ENCODE data around the gene CNTN3. TPM values are rescaled to one million over a fixed set of nuclear protein-coding genes. Genes with fewer than 3 reads are reported as not detected.

CNTN3 gene
- total RNA-seq, 1 experiment from 2014 or later = 2.8 TPM

DNA sequence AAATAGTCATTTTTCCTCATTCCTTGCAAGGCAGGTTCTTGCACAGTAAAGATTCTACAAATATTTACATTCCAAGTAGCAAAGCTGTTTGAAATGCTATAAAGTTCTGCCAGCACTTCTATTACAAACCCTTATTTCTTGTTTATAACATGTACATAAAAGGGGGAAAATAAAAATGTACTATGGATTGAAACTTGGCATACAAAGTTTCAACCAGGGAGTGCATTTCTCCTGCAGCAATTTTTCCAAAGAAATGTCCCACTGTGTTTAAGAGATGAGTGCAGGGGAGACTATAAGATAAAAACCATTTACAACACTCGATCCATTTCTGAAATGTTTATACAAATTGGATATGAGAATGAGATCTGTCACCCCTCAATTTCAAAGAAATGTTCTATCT, 3.3 kb downstream of the CNTN3 start:
- DNase-seq (ENCODE audit: low read depth) = no peak

- no peak for DNase-seq (ENCODE audit: low read depth)
Measured at GRCh38 chr3:74607803-74608202, 6.7 kb downstream of the CNTN3 start.

DNA sequence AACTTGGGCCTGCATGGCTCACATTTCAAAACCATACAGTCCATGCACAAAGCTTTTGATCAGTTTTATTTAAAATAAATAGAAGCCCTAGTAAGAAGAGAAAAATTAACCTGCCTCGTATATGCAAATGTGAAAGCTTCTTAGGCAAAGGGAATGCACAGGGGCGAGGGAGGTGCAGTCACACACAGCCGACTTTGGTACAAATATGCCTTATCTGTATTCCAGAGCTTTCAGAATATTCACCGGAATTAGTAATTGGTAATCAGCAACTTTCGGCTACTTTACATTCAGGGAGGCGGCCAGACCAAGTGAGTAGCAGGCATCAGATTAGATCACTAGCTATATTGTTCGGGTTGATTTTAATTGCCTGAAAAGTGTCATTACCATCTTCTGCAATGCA, 7.5 kb downstream of the CNTN3 start:
- DNase-seq (ENCODE audit: low read depth) = no peak

DNA sequence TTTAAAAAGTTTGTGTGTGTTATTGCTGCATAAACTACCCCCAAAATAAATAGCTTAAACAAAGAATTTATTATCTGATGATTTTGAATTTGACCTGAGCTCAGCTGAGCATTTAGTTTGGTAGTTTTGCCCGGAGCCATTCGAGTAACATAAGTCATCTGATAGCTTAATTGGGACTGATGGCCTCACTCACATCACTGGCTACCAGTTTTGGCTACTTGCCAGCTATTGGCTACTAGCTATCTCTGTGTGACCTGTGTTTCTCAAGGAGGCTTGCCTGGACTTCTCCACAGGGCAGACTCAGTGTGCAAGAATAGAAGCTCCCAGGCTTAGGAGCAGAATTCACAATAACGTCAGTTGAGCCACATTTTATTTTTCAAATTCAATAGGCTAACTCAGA, 9.0 kb downstream of the CNTN3 start:
- DNase-seq (ENCODE audit: low read depth) = no peak

GRCh38 chr3:74603292-74603691, 11.2 kb downstream of the CNTN3 start:
- no peak for DNase-seq (ENCODE audit: low read depth)

GRCh38 chr3:74602471-74602870, 12.0 kb downstream of the CNTN3 start:
- no peak for DNase-seq (ENCODE audit: low read depth)

GRCh38 chr3:74601793-74602192, 12.7 kb downstream of the CNTN3 start:
- DNase-seq (ENCODE audit: low read depth) = no peak

DNA sequence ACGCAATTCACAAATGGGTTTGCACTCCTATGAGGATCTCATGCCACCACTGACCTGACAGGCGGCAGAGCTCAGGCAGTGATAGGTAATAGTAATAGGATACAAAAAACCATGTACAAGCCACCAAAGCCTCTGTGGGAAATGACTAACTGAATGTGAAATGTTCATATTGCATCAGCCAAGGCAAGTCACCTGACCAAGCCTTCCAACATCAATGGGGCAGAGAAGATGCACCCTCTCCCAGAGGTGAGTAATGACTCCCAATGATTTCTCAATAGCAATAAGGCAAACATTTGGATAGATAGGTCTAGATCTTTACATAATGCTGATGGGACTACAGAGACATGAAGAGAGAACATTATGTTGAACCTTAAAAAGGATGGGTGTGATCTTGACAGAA, 14.9 kb downstream of the CNTN3 start:
- DNase-seq (ENCODE audit: low read depth) = peak; percentile 88

DNA sequence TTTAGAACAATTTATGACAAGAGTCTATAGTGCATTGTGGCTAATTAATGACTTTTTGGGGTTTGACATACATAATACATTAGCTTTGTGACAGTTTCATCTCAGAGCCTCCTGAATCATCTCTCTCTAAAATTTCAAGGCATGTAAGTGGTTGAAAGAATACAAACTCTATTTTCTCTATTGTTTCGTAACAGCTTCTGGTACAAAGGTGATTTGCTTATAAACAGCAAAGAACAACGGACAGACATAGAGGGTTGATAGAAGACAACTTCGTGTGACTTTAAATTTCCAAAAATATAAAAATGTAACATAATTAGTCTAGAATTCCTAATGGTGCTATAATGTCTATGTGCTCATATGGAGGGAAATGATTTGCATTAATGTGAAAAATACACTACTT, 21.3 kb downstream of the CNTN3 start:
- DNase-seq (ENCODE audit: low read depth) = no peak

DNA sequence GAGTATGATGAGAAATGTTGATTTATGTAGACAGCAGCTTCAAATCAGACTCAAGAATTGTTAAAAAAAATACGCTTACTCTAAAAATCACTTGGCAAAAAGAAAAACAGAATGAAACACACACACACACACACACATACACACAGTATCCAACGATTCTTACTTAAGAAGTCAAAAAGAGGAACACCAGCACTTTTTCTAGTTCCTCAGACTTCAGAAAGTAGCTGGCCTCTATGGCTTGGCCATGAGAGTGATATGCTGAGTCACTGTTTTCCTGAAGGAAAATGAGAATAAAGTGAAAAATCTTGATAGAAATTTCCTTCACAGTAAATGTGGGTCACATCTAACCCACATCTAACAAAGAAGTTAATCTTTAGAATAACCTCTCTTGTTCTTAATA, 22.1 kb downstream of the CNTN3 start:
- DNase-seq (ENCODE audit: low read depth) = no peak

GRCh38 chr3:74591946-74592345, 22.5 kb downstream of the CNTN3 start:
- DNase-seq (ENCODE audit: low read depth) = no peak

GRCh38 chr3:74591342-74591741, 23.1 kb downstream of the CNTN3 start:
- no peak for DNase-seq (ENCODE audit: low read depth)

DNA sequence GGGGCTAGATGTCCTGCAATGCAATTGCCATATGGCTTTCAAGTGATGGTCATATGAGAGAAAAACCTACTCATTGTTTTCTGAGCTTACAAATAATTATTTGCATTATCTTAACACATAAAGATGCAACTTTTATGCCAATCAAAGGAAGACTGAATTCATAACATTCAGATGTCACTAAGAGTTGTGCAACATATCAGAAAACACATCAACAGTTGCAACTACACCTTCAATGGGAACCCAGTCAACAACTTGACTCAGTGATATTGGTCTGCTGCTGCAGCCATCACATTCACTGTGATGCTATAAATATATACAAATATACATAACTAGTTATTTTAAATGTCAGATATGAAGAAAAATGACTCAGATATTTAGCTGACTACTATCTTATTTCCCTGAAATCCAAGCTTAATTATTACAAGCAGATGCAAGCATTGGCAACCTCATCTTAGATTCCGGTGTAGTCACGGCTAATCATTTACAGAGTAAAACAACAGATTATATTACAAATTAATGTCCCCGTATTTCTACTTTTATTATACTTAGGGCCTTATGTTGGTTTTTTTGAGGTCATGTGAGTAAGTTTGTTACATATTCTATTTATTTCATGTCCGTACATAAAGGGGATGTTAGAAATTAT, 23.7 kb downstream of the CNTN3 start:
- DNase-seq (ENCODE audit: low read depth) = no peak

GRCh38 chr3:74584782-74585181, 29.7 kb downstream of the CNTN3 start:
- no peak for DNase-seq (ENCODE audit: low read depth)

DNA sequence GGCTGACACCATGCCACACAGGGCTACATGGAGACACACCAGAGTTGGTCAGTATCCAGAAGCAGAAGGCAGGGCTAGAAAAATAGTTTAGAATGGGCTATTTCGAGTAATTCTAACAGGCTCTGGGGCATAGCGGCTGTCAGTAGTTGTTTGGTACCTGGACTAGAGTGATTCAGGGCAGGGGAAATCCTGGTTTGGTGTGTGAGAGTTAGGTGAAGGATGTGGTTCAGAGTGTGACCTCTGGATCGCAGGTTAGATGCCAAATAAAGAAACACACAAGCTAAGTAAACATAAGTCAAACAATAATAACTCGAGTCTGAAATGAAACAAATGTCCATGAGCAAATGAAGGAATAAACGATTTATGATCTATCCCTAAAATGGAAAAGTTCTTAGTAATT, 31.5 kb downstream of the CNTN3 start:
- peak; percentile 29 for DNase-seq (ENCODE audit: low read depth)

GRCh38 chr3:74575857-74576256, 38.6 kb downstream of the CNTN3 start:
- DNase-seq (ENCODE audit: low read depth) = no peak

DNA sequence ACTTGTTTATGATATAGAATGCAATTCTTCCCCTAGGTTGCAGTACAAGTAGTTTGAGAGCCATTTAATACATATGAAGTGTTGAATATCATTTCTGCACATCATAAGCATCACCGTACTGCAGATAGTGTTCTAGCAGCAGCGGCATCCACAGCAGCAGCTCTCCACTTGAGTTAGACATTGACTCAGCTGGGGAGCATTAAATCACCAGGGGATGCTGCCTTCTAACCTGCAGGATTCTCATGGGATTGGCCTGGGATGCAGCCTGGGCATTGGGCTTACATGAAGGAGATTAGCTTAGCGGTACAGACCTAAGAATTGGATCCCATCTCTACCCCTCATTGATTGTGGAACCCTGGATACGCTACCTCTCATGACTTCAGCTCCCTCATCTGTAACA, 43.3 kb downstream of the CNTN3 start:
- DNase-seq (ENCODE audit: low read depth) = no peak

All from HT1080 (cell line).